ENCODE data around the gene TAF1B. TPM values are rescaled to one million over a fixed set of nuclear protein-coding genes. Genes with fewer than 3 reads are reported as not detected.
"Not testable (repeated sequence)": the region's sequence is repeated elsewhere in the genome, so short reads cannot be mapped to it uniquely, and the experiment has no call there.

The TAF1B gene
- total RNA-seq, 1 donor from 2014 or later, result 19.5 TPM

- Histone ChIP-seq H3K27me3 (no peaks in the 10 kb centered on the region), H3K36me3 (no peaks in the 10 kb centered on the region), H3K4me3 (no peak overlapping the region), H3K4me1 (no peaks in the 10 kb centered on the region), H3K27ac (peak overlapping the region; percentile 80), H3K9me3 (no peaks in the 10 kb centered on the region)
- ATAC-seq (peak; percentile 81), DNase-seq (no peak)
- no peak for TF ChIP-seq CTCF (IDR thresholded peaks at IDR 0.05)
- intact Hi-C loops (cut with DNase I), result no loop called here
Observed at GRCh38 chr2:9830685-9831410, 12.4 kb upstream of the TAF1B start.

GRCh38 chr2:9831670-9832069, 11.6 kb upstream of the TAF1B start:
- no peaks in the 10 kb centered on the region for H3K4me1 ChIP-seq
- no peak for ATAC-seq
- H3K36me3 ChIP-seq, result no peaks in the 10 kb centered on the region
- no peaks in the 10 kb centered on the region for H3K9me3 ChIP-seq
- no peak overlapping the region for H3K4me3 ChIP-seq
- H3K27ac ChIP-seq, result peak overlapping the region; percentile 80
- no peak for DNase-seq
- TF ChIP-seq CTCF (IDR thresholded peaks at IDR 0.05), result no peak
- H3K27me3 ChIP-seq, result no peaks in the 10 kb centered on the region
- intact Hi-C loops (cut with DNase I), result no loop called here

- H3K36me3 ChIP-seq, result no peaks in the 10 kb centered on the region
- H3K9me3 ChIP-seq, result no peaks in the 10 kb centered on the region
- H3K4me1 ChIP-seq, result no peaks in the 10 kb centered on the region
- DNase-seq (no peak), ATAC-seq (no peak)
- intact Hi-C loops (cut with DNase I), result no loop called here
- H3K27ac ChIP-seq, result no peak overlapping the region
- H3K4me3 ChIP-seq, result no peak overlapping the region
- H3K27me3 ChIP-seq, result no peaks in the 10 kb centered on the region
- no peak for TF ChIP-seq CTCF (IDR thresholded peaks at IDR 0.05)
Observed at GRCh38 chr2:9832586-9832985, 10.7 kb upstream of the TAF1B start.

- H3K36me3 ChIP-seq, result not testable (repeated sequence)
Observed at GRCh38 chr2:9835068-9835467, 8.2 kb upstream of the TAF1B start.

GRCh38 chr2:9836074-9836473, 7.2 kb upstream of the TAF1B start:
- intact Hi-C loops (cut with DNase I), result no loop called here
- no peaks in the 10 kb centered on the region for H3K36me3 ChIP-seq
- DNase-seq (no peak), ATAC-seq (no peak)
- H3K27ac ChIP-seq, result no peak overlapping the region
- H3K4me3 ChIP-seq, result no peak overlapping the region
- no peaks in the 10 kb centered on the region for H3K9me3 ChIP-seq
- no peaks in the 10 kb centered on the region for H3K27me3 ChIP-seq
- no peak for TF ChIP-seq CTCF (IDR thresholded peaks at IDR 0.05)
- H3K4me1 ChIP-seq, result no peaks in the 10 kb centered on the region

More at GRCh38 chr2:9835068-9835467, 8.2 kb upstream of the TAF1B start:
- H3K9me3 ChIP-seq; DNase-seq; ATAC-seq; H3K4me3 ChIP-seq; intact Hi-C loops (cut with DNase I); H3K27ac ChIP-seq; H3K4me1 ChIP-seq; H3K27me3 ChIP-seq: not testable (repeated sequence)

- DNase-seq (no peak), ATAC-seq (no peak)
- no peak overlapping the region for H3K27ac ChIP-seq
- no peaks in the 10 kb centered on the region for H3K9me3 ChIP-seq
- TF ChIP-seq CTCF (IDR thresholded peaks at IDR 0.05), result no peak
- intact Hi-C loops (cut with DNase I), result no loop called here
- H3K4me3 ChIP-seq, result no peak overlapping the region
- no peaks in the 10 kb centered on the region for H3K4me1 ChIP-seq
- no peaks in the 10 kb centered on the region for H3K27me3 ChIP-seq
- H3K36me3 ChIP-seq, result no peaks in the 10 kb centered on the region
Observed at GRCh38 chr2:9836517-9836916, 6.8 kb upstream of the TAF1B start.
